ENCODE results near the gene QDPR. TPM values are rescaled to one million over a fixed set of nuclear protein-coding genes. Genes with fewer than 3 reads are reported as not detected.

The QDPR gene
- total RNA-seq, 1 experiment from 2014 or later: 39.5 TPM

DNA sequence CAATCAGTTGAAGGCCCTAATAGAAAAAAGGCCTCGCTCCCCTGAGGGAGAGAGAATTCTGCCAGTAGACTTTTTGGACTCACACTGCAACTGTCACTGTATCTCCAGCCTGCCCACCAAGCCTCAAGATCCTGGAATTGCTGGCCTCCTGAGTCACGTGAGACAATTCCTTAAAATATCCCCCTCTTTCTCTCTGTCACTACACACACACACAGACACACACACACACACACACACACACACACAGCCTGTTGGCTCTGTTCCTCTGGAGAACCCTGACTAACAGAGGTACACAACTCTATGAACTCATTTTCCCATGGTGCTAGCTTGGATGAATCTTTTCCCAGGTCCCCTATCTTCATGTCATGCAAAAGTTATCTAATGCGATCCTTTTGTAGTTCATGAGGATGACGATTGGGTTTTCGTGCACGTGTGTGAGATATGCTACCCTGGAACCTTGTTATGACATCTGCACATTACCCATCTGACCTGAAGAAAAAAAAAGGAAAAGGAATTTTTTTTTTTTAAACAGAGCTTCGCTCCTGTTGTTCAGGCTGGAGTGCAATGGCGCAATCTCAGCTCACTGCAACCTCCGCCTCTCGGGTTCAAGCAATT, 16.8 kb upstream of the QDPR start:
- no TSS peak for BruUV-seq (replicated peaks)
- DNase-seq (ENCODE audit: low read depth, low spot score) (no peak), ATAC-seq (no peak)
- no peaks in the 10 kb centered on the region for H3K79me2 ChIP-seq (ENCODE audit: insufficient read depth, low read length)
- H4K20me1 ChIP-seq (ENCODE audit: insufficient read depth): no peaks in the 10 kb centered on the region
- no peaks in the 10 kb centered on the region for H3K9me3 ChIP-seq (ENCODE audit: control insufficient read depth in 1 of 2, insufficient read depth in 1 of 2, low read depth in 1 of 2, low read length in 2 of 2)
- no peak overlapping the region for H3K27ac ChIP-seq (ENCODE audit: low read depth, low read length)
- ChIA-PET RAD21 (ENCODE audit: low non-redundant PET in 1 of 2, low total read pairs in 2 of 2, uncharacterized antibody in 2 of 2, unreplicated experiment in 2 of 2) (no interaction called here), POLR2A (no interaction called here), CTCF (no interaction called here)
- H3K9ac ChIP-seq (ENCODE audit: low read length): no peak overlapping the region
- H2AFZ ChIP-seq (ENCODE audit: low read depth, low read length, poor library complexity, severe bottlenecking): no peak overlapping the region
- TF ChIP-seq, protein P1, sequence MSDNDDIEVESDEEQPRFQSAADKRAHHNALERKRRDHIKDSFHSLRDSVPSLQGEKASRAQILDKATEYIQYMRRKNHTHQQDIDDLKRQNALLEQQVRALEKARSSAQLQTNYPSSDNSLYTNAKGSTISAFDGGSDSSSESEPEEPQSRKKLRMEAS (IDR thresholded peaks at IDR 0.05): no peak
- TF ChIP-seq CEBPB (IDR thresholded peaks at IDR 0.05; ENCODE audit: low read depth) (no peak), ZNF274 (IDR thresholded peaks at IDR 0.05; ENCODE audit: low read depth, low read length) (no peak)
- no peak overlapping the region for H3K4me2 ChIP-seq (ENCODE audit: low read length)
- peaks cover 4% of the 10 kb centered on the region; the same call in 1 of the 2 replicates for H3K27me3 ChIP-seq (ENCODE audit: insufficient read depth, low read length)
- intact Hi-C loops (cut with micrococcal nuclease): no loop called here
- no peaks in the 10 kb centered on the region for H3K36me3 ChIP-seq (ENCODE audit: control insufficient read depth in 1 of 2, insufficient read depth in 2 of 2, low read length in 2 of 2)
- no peak overlapping the region for H3K4me3 ChIP-seq (replicated peaks in 1 of 2; ENCODE audit: low read depth in 1 of 2, low read length in 2 of 2)
- no peaks in the 10 kb centered on the region for H3K4me1 ChIP-seq (ENCODE audit: control insufficient read depth in 1 of 2, insufficient read depth in 2 of 2, low read length in 2 of 2)
- no peaks in the 10 kb centered on the region for H3K9me2 ChIP-seq (ENCODE audit: insufficient read depth)

DNA sequence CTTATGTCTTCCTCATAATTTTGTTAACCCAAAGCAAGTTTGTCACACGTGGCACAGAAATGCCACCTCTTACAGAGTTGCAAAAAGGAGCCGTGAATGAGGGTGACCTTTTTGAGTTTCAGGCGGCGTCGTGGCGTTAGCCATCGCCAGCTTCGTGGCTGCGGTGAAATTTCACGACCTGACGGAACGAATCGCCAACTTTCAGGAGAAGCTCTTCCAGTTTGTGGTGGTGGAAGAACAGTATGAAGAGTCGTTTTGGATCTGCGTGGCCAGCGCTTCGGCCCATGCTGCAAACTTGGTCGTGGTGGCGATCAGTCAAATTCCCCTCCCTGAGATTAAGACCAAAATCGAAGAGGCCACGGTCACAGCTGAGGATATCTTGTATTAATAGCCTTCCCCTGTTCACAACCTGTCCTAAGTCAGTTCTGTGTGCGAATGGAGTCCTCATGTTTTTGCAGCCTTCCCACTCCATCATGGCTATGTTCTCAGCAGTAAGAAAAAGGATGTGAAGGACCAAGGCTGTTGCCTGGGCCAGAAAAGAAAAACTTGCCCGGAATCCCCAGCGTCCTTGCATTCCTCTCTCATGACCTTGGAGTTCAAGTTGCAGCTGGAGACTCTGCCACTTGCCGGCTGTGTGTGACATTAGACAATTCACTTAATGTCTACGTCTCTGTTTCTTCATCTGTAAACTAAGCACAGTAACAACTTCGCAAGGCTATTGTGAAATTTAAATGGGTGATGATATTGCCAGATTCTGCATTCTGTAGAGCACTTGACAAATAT, 15.0 kb upstream of the QDPR start:
- Histone ChIP-seq H3K27me3 (ENCODE audit: insufficient read depth, low read length) (peaks cover 4% of the 10 kb centered on the region; the same call in 1 of the 2 replicates), H3K4me3 (replicated peaks in 1 of 2; ENCODE audit: low read depth in 1 of 2, low read length in 2 of 2) (no peak overlapping the region), H3K4me2 (ENCODE audit: low read length) (no peak overlapping the region), H2AFZ (ENCODE audit: low read depth, low read length, poor library complexity, severe bottlenecking) (no peak overlapping the region), H3K4me1 (ENCODE audit: control insufficient read depth in 1 of 2, insufficient read depth in 2 of 2, low read length in 2 of 2) (no peaks in the 10 kb centered on the region), H3K9me3 (ENCODE audit: control insufficient read depth in 1 of 2, insufficient read depth in 1 of 2, low read depth in 1 of 2, low read length in 2 of 2) (no peaks in the 10 kb centered on the region), H3K79me2 (ENCODE audit: insufficient read depth, low read length) (no peaks in the 10 kb centered on the region), H3K9me2 (ENCODE audit: insufficient read depth) (no peaks in the 10 kb centered on the region), H4K20me1 (ENCODE audit: insufficient read depth) (no peaks in the 10 kb centered on the region), H3K27ac (ENCODE audit: low read depth, low read length) (no peak overlapping the region), H3K36me3 (ENCODE audit: control insufficient read depth in 1 of 2, insufficient read depth in 2 of 2, low read length in 2 of 2) (no peaks in the 10 kb centered on the region), H3K9ac (ENCODE audit: low read length) (no peak overlapping the region)
- ChIA-PET RAD21 (ENCODE audit: low non-redundant PET in 1 of 2, low total read pairs in 2 of 2, uncharacterized antibody in 2 of 2, unreplicated experiment in 2 of 2) (no interaction called here), CTCF (no interaction called here), POLR2A (no interaction called here)
- TF ChIP-seq EZH2phosphoT487 (IDR thresholded peaks at IDR 0.05; ENCODE audit: borderline replicate concordance) (no peak), FOSL1 (IDR thresholded peaks at IDR 0.05; ENCODE audit: low read depth) (no peak)
- no peak for ATAC-seq
- intact Hi-C loops (cut with micrococcal nuclease): no loop called here
- BruUV-seq (replicated peaks): no TSS peak
- DNase-seq (ENCODE audit: low read depth, low spot score): no peak
